Caco-2 (cell line): ENCODE data around the gene FOXC1. TPM values are rescaled to one million over a fixed set of nuclear protein-coding genes. Genes with fewer than 3 reads are reported as not detected.

Experiments used
- BruUV-seq: library from RNA; stranded (reverse); fragments of 400-500 nt; replicated peaks from 2 replicates; lab custom pipeline; 2021; lab: Mats Ljungman, UMichigan
- CTCF ChIA-PET: fragments of 300-600 bp; sonication (Branson Sonifier 250); formaldehyde crosslinking; loops from one replicate; lab custom pipeline; 2022; ENCODE audit warnings: antibody characterized with exemption; lab: Charles Lee
- POLR2A ChIA-PET: fragments of 300-600 bp; sonication (Branson Sonifier 250); formaldehyde crosslinking; loops from one replicate; lab custom pipeline; 2022; ENCODE audit warnings: antibody characterized with exemption; lab: Charles Lee
- DNase-seq, 2 experiments: peaks; one replicate each; pipeline versions ENCODE4 v3.0.0 to v3.0.0-alpha.2; 2020 to 2022
- H3K27me3 ChIP-seq: replicated peaks from 2 replicates; pipeline ENCODE4 v1.6.0; 2011; ENCODE audit warnings: low read length; ENCODE audit not compliant: control insufficient read depth, insufficient read depth
- H3K36me3 ChIP-seq: 2 replicates; pipeline ENCODE4 v1.5.1; 2011; ENCODE audit warnings: low read length; ENCODE audit not compliant: control insufficient read depth, insufficient read depth
- H3K4me1 ChIP-seq: fragments of 250-450 bp; sonication (Bioruptor Pico); 2 replicates; pipeline ENCODE4 v1.5.1; 2020; ENCODE audit warnings: mild to moderate bottlenecking
- H3K4me3 ChIP-seq: 2 replicates; pipeline ENCODE4 v1.5.1; 2011; ENCODE audit warnings: low read depth, mild to moderate bottlenecking, control low read depth, low read length
- H3K9me3 ChIP-seq: fragments of 250-450 bp; sonication (Bioruptor Pico); 2 replicates; pipeline ENCODE4 v1.5.1; 2020; ENCODE audit warnings: mild to moderate bottlenecking, moderate library complexity
- H3K27ac Mint-ChIP-seq: one replicate; pipeline ENCODE4 v1.8.0; 2022; ENCODE audit warnings: mixed read lengths; ENCODE audit not compliant: unreplicated experiment
- H3K27me3 Mint-ChIP-seq: one replicate; pipeline ENCODE4 v1.8.0; 2022; ENCODE audit warnings: mixed read lengths; ENCODE audit not compliant: insufficient read depth, unreplicated experiment
- H3K36me3 Mint-ChIP-seq: one replicate; pipeline ENCODE4 v1.8.0; 2022; ENCODE audit warnings: mild to moderate bottlenecking, mixed read lengths; ENCODE audit not compliant: insufficient read depth, unreplicated experiment
- H3K4me1 Mint-ChIP-seq: one replicate; pipeline ENCODE4 v1.8.0; 2022; ENCODE audit warnings: low read depth, mixed read lengths; ENCODE audit not compliant: unreplicated experiment
- H3K4me3 Mint-ChIP-seq: one replicate; pipeline ENCODE4 v1.8.0; 2022; ENCODE audit warnings: mild to moderate bottlenecking, moderate library complexity, mixed read lengths; ENCODE audit not compliant: unreplicated experiment
- H3K9me3 Mint-ChIP-seq: one replicate; pipeline ENCODE4 v1.8.0; 2022; ENCODE audit warnings: mixed read lengths; ENCODE audit not compliant: unreplicated experiment
- CTCF ChIP-seq, 2 experiments: fragments of 200-600 bp in 1 of 2; IDR thresholded peaks; 1 replicate in 1 of 2; 2 replicates in 1 of 2; pipeline versions ENCODE4 v1.5.1 to v1.8.0; 2011 to 2022; ENCODE audit warnings: antibody characterized with exemption in 1 of 2, control low read depth in 1 of 2, inconsistent platforms in 1 of 2, low read depth in 1 of 2, low read length in 1 of 2, mild to moderate bottlenecking in 1 of 2, moderate library complexity in 1 of 2; ENCODE audit not compliant: insufficient read depth in 1 of 2, severe bottlenecking in 1 of 2, unreplicated experiment in 1 of 2
- intact Hi-C: fragments of 100-400 bp; cut with micrococcal nuclease; formaldehyde crosslinking; loops from one replicate; pipeline ENCODE4 v1.10.0; 2022; ENCODE audit not compliant: unreplicated experiment
- total RNA-seq: library from RNA; stranded (reverse); gene quantifications from 2 replicates; pipeline ENCODE4 v1.2.3, GENCODE V29; 2022

The FOXC1 gene
- total RNA-seq, 1 experiment from 2014 or later, result 6.8 TPM

DNA sequence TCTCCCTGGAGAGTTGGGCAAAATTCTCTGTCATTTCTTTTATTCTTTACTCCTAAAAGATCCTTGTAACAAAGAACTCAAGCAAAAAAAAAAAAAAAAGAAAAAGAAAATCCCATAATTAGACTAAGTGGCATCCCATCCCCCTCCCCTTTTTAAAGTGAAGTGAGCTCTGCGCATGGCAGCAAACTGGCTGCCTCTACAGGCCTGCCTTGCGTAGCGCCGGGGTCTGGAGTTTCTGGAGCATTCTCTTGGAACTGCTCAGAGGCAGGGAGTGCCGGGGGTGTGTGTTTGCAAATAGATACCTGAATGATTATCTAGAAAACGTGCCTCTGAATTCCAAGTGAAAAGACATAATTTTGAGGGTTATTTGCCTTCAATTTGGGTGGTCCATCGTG, 48.1 kb downstream of the FOXC1 start:
- H3K27me3 ChIP-seq, result no peaks in the 10 kb centered on the region
- no TSS peak for BruUV-seq
- H3K9me3 Mint-ChIP-seq, result no peaks in the 10 kb centered on the region
- H3K4me1 ChIP-seq, result no peaks in the 10 kb centered on the region
- H3K4me3 Mint-ChIP-seq, result no peak overlapping the region
- no peak overlapping the region for H3K27ac Mint-ChIP-seq
- H3K36me3 Mint-ChIP-seq, result no peaks in the 10 kb centered on the region
- H3K27me3 Mint-ChIP-seq, result no peaks in the 10 kb centered on the region
- H3K4me3 ChIP-seq, result no peak overlapping the region
- H3K36me3 ChIP-seq, result no peaks in the 10 kb centered on the region
- no peak for DNase-seq
- ChIA-PET POLR2A (interaction anchor here (0.6 kb wide), 1 partner anchor 858 kb away, joined by 14 read pairs; no protein-coding TSS in a partner anchor), CTCF (interaction anchor here (0.7 kb wide), 1 partner anchor 13 kb away, joined by 6 read pairs; no protein-coding TSS in a partner anchor)
- TF ChIP-seq CTCF (IDR thresholded peaks at IDR 0.05; ENCODE audit: insufficient read depth in 1 of 2, low read depth in 1 of 2, low read length in 1 of 2, severe bottlenecking in 1 of 2, unreplicated experiment in 1 of 2), result no peak
- intact Hi-C loops, result no loop called here
- no peaks in the 10 kb centered on the region for H3K4me1 Mint-ChIP-seq
- no peaks in the 10 kb centered on the region for H3K9me3 ChIP-seq

DNA sequence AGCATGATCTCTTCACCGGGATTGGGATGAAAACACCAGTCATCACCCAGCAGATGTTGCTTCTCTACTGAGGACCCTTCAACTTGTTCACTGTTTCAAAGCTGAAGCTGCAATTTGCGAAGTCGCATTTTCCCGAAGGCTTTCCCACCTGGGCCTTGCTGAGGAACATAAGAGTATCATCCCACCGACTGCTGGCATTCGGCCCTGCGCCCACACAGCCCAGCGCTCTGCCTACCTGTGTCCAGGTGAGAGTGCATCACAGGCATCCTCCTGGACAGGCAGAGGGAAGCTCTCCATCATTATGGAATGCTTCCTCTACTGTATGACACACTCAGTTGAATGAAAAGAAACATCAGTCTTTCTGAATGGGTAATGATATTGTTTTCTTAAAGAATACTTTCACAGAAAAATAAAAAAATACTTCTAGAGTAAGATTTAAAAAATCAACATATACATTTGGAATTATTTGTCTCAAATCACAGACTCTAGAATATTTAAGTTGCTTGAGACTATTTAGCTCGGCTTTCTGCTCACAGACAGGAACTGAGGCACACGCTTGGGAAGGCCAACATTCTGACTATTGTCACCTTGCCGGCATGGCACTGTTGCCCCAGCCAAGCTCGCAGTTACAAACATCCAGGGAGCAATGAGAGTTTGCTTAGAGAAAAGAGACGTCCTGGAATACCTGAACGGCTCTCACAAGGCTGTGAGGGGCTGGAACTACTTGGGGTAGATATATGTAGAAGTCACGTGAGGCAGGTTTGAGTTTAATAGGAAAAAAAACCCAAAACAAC, 48.7 kb downstream of the FOXC1 start:
- DNase-seq, result no peak
- H3K9me3 Mint-ChIP-seq, result no peaks in the 10 kb centered on the region
- no peaks in the 10 kb centered on the region for H3K36me3 ChIP-seq
- BruUV-seq, result no TSS peak
- no peak overlapping the region for H3K27ac Mint-ChIP-seq
- ChIA-PET POLR2A (interaction anchor here (0.6 kb wide), 1 partner anchor 857 kb away, joined by 14 read pairs; no protein-coding TSS in a partner anchor), CTCF (interaction anchor here (0.7 kb wide), 1 partner anchor 13 kb away, joined by 6 read pairs; no protein-coding TSS in a partner anchor)
- H3K4me3 Mint-ChIP-seq, result no peak overlapping the region
- H3K36me3 Mint-ChIP-seq, result no peaks in the 10 kb centered on the region
- intact Hi-C loops, result no loop called here
- no peaks in the 10 kb centered on the region for H3K4me1 ChIP-seq
- no peaks in the 10 kb centered on the region for H3K9me3 ChIP-seq
- H3K4me3 ChIP-seq, result no peak overlapping the region
- TF ChIP-seq CTCF (IDR thresholded peaks at IDR 0.05; ENCODE audit: insufficient read depth in 1 of 2, low read depth in 1 of 2, low read length in 1 of 2, severe bottlenecking in 1 of 2, unreplicated experiment in 1 of 2), result no peak
- H3K27me3 Mint-ChIP-seq, result no peaks in the 10 kb centered on the region
- no peaks in the 10 kb centered on the region for H3K27me3 ChIP-seq
- no peaks in the 10 kb centered on the region for H3K4me1 Mint-ChIP-seq

GRCh38 chr6:1659816-1660215, 50.1 kb downstream of the FOXC1 start:
- no peaks in the 10 kb centered on the region for H3K27me3 ChIP-seq
- intact Hi-C loops, result no loop called here
- Mint-ChIP-seq H3K4me1 (no peaks in the 10 kb centered on the region), H3K36me3 (no peaks in the 10 kb centered on the region), H3K27me3 (no peaks in the 10 kb centered on the region), H3K9me3 (no peaks in the 10 kb centered on the region), H3K27ac (no peak overlapping the region), H3K4me3 (no peak overlapping the region)
- DNase-seq, result no peak
- no peaks in the 10 kb centered on the region for H3K4me1 ChIP-seq
- no peaks in the 10 kb centered on the region for H3K36me3 ChIP-seq
- no peak overlapping the region for H3K4me3 ChIP-seq
- BruUV-seq, result no TSS peak
- no peak for TF ChIP-seq CTCF (IDR thresholded peaks at IDR 0.05; ENCODE audit: insufficient read depth in 1 of 2, low read depth in 1 of 2, low read length in 1 of 2, severe bottlenecking in 1 of 2, unreplicated experiment in 1 of 2)
- ChIA-PET CTCF (no interaction called here), POLR2A (no interaction called here)
- H3K9me3 ChIP-seq, result no peaks in the 10 kb centered on the region
